ENCODE data around the gene ACSL6.

Gene ACSL6

GRCh38 chr5:131998431-131999040, 12.9 kb downstream of the ACSL6 start:
- no peak for ATAC-seq

DNA sequence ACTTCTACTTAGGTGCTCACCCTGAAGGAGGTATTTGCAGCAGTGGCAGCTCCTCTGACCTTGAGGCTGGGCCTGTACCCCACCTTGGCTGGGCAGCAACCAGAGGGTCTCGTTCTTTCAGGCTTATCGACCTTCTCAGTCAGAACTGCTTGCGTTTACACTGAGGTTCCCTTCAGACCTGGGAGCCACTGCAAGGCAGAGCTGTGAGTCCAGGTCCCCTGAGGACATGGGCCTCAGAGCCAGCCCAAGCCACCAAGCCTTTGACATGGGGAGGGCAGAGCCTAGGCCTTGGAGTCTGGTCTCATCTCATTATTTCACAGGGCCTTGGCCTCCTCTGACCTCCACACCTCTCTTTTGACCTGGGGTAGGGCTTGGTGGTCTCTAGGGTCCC, 13.7 kb downstream of the ACSL6 start:
- no peak for ATAC-seq

- no peak for ATAC-seq
These were observed 14.3 kb downstream of the ACSL6 start for GRCh38 chr5:131997026-131997726.

- no peak for ATAC-seq
These were observed 15.0 kb downstream of the ACSL6 start for GRCh38 chr5:131996210-131997025.

DNA sequence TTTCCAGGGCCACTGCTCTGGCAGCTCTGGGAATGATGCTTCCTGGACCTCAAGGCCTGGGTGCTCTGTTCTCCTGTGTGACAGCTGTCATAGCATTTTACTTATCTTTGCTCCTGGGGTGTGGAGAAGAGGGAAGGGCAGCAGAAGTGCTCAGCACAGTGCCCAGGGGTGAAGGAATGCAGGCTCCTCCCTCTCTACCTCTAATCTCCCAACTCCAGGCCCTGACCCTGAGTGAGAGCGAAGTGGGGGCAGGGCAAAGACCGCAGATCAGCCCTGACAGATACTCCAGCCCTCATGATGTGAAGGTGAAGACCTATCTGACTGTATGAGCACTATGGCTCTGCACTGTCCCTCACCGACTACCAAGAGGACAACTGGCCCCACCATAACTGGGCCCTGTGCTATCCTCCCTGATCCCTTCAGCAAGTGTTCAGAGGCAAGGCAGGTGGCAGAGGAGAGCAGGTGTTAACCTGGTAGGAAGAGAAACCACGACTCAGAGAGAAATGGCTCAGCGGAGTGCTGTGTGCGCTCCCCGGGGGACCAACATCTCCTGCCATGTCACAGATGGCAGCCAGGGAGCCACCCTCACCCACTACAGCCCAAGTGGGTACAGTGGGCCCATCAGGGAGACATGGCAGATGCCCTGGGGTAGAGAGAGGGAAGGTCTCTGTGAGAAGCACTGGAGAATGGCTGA, 16.8 kb downstream of the ACSL6 start:
- ATAC-seq = no peak

GRCh38 chr5:131994090-131994489, 17.4 kb downstream of the ACSL6 start:
- ATAC-seq = no peak

DNA sequence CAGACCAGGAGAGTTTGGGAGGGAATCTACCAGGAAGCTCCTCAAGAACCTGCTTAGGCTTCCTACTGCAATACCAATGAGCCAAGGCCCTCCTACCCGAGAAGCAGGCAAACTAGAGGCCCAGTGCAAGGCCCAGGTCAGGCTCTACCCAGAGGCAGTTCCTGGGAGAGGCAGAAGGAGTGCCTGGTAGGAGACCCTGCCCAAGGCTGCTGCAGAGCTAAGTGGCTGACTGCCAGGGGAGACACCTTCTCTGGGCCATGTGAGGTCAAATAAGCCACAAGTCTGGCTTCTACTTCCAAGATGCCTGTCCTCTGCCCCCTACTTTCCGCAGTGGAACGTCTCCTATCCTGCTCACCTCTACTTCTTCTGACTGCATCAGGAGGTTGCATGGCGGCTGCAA, 17.8 kb downstream of the ACSL6 start:
- ATAC-seq = no peak

DNA sequence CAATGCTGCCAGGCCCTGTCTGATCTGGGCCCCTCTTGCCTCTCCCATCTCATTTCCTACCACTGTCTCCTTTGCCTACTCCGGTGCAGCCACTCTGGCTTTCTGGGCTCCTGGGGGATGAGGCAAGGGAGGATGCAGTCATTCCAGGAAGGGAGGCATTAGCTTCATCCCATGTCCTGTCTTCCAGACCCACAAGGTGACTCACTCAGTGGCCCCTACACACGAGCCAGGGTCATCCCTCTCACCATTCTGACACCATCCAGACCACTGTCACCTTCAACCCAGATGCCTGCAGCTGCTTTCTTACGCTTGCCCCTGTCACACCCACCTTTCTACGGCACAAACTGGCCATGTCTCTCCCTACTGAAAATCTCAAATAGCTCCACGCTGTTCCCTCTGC, 19.1 kb downstream of the ACSL6 start:
- no peak for ATAC-seq

GRCh38 chr5:131991593-131992324, 19.7 kb downstream of the ACSL6 start:
- no peak for ATAC-seq

- ATAC-seq = no peak
These were observed 20.7 kb downstream of the ACSL6 start for GRCh38 chr5:131990716-131991115.

- no peak for ATAC-seq
These were observed 22.9 kb downstream of the ACSL6 start for GRCh38 chr5:131988601-131989000.

DNA sequence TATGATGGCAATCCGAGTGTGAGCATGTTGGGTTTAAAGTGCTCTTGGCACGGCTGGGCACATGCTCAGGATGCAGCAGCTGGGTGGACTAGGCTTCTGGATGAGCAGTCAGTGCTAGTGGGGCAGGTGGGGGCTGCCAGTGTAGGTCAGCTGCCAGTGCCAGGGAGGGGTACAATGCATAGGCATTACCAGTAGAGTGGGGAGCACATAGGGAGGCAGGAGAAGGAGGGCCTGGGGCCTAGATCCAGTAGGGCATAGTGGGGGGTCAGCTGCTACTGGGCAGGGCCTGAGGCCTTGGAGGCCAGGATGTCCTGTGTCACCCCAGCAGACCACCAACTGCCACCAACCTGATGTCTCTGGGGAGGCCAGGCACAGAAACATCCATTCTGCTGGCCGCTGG, 24.2 kb downstream of the ACSL6 start:
- ATAC-seq = no peak

DNA sequence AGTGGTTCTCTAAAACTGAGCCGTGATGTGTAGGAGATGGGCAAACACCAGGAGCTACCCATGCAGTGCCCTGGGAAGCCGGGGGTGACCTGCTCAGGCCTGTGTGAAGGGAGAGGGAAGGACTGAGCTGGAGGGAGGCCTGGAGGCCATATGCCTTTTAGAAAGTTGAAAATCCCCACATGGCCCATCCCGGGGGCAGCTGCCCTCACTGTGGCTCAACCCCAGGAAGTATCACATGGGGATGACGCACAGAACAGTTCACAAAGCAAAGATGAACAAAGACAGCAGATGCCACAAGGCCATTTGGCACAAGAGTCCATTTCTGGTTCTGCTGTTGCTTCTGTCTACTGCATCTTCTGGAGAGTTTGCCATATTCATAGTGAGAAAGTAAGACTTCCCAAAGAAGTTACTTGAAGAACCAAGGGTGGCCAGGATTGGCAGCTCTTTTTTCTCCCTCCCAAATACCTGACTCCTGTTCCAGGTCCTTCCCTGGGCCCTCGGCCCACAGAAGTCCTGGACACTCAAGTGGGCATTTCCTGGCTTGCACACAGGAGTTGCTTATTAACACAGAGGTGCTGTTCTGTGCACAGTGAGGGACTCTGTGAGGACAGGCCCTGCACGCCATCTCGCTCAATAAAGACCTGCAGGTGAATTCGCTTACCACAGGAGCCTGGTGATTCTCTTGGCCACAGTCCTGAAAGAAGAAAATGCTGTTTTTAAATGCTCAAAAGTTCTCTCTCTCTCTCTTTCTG, 25.1 kb downstream of the ACSL6 start:
- ATAC-seq = no peak

DNA sequence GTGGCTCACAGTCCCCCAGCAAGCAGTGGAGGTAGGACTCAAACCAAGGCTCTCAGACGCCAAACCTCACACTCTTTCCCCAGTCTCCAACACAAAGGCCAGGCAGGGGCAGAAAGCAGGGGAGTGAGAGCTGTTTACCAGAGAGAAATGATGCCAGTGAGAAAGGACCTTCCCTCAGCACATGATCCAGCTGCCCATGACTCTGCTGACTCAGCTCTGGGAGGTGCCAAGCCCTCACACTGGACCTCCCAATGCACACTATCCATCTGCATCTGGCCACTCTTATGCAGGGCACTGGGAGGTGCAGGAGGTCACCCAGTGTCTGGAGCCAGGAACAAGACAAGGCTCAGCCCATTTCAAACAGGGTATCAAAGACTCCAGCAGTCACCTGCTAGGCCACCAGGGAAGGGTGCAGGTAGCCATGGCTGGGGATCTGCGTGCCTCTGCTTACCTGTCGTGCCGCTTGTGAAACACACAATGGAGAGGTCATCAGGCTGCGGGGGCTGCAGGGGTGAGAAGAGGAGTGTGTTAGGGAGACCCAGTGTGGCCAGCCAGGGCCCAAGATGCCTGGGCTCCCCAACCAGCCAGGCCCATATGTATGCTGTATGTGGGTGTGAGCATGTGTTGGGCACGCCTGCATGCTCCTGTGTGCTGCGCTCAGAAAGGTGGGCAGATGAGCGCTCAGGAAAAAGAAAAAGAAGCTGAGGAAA, 26.3 kb downstream of the ACSL6 start:
- no peak for ATAC-seq

GRCh38 chr5:131983244-131983771, 28.1 kb downstream of the ACSL6 start:
- ATAC-seq = no peak

DNA sequence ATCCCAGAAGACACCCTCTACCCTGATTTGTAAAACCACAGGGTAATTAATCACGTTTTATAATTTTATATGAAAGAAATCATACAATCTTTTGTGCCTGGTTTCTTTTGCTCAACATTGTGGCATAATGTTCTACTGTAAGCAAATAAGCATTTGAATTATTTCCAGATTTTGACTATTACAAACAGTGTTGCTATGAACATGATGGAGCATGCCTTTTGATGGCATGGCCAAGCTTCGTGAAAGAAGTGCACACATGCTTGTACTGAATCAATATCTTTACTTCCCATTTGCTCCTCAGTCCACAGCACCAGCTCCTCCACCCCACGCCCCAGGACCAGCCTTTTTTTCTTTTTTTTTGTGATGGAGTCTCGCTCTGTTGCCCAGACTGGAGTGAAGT, 29.9 kb downstream of the ACSL6 start:
- ATAC-seq = no peak

DNA sequence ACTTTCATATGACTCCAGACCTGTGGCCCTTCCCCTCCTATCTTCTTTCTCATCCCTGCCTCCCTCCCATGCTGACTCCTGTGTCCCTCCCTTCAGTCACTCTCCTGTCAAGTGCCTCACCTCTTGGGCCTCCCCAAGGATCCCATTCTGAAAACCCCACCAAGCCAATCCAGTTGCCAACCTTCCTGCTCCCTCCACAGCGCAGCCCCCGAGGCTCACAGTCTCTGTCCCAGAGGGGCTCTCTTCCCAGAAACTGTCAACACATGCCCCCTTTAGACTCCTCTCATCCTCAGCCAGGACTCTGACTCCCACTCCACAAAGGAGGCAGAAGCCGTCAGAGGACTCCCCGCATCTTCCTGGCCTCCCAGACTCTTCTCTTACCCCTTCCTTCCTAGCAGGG, 30.8 kb downstream of the ACSL6 start:
- ATAC-seq = no peak

DNA sequence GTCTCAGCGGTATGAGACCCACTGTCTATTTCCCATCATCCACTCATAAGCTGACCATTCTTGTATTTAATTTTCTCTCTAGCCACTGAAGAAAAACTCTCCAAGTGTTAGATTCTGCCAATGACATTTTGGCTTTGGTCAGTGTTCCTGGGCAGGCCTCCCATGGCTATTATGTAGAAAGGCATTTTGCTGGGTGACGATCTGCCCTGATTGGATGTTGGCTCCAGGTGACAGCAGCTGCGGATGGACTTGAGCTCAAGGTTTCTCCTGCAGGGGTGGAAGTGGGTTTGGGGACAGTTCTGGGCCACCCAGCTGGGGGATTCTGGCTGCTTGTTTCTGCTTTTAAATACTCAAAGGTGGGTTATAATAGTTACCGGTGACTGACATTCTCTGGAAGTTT, 31.6 kb downstream of the ACSL6 start:
- no peak for ATAC-seq

- no peak for ATAC-seq
These were observed 34.2 kb downstream of the ACSL6 start for GRCh38 chr5:131977212-131977604.

DNA sequence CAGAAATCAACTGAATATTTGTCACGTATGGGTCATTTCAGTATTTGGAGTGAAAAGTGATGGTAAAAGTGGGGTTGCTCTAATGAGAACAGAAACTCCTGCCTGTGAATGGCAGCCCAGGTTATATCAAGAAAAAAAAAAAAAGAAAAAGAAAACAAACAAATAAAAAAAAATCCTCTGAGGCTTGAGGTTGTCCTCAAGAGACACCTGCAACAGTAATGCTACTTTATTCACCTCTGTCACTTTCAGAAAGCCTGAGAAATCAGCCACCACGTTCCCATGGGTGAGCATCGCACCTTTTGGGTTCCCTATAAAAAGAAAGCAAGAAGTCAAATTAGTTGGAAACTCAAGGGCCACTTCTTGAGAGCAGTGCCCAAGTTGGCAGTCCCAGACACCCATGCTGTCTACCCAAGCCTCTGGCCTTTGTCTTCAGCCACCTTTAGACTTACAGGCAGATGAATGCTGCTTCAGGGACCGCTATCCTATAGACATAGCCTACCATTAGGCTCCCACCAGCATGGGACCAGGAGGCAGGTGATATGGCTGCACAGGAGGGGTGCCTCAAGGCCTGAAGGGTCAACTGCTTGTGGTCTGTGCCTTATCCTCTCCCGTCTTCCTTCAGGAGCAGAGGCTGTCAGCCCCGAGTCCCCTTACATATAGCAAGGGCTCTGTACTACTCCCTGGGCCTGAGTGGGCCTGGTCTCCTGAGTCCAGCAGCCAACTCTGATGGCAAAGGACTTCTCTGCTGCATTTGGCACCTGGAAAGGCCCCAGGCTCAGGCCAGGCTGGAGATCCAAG, 34.8 kb downstream of the ACSL6 start:
- no peak for ATAC-seq

Data from activated CD4-positive, CD25-positive, alpha-beta regulatory T cell treated with anti-CD3 and anti-CD28 coated beads, Interleukin-2, amount 50 U/mL, for 24 hours (primary cell).